ENCODE results near the gene ASXL2.

- TF ChIP-seq CTCF (IDR thresholded peaks at IDR 0.05; ENCODE audit: insufficient read depth, low read length, poor library complexity, severe bottlenecking): no peak
- TF ChIP-seq EZH2phosphoT487 (conservative IDR thresholded peaks at IDR 0.05; ENCODE audit: low read length): no peak
These were observed 36.1 kb downstream of the ASXL2 start for GRCh38 chr2:25842155-25842554.
